H1 (cell line): ENCODE data around the gene MYO18A. TPM values are rescaled to one million over a fixed set of nuclear protein-coding genes. Genes with fewer than 3 reads are reported as not detected.

Source experiments
- CHD7 ChIP-seq: fragments of 300-600 bp; sonication (generic); IDR thresholded peaks from 2 replicates; pipeline ENCODE4 v1.7.1; 2012; ENCODE audit warnings: low read length, moderate library complexity, mild to moderate bottlenecking, inconsistent platforms; ENCODE audit not compliant: insufficient replicate concordance
- CTBP2 ChIP-seq: IDR thresholded peaks from 2 replicates; pipeline ENCODE4 v1.7.0; 2011; ENCODE audit warnings: borderline replicate concordance, mild to moderate bottlenecking, moderate library complexity, mixed read lengths, low read length; ENCODE audit not compliant: insufficient read depth, insufficient read length
- JUND ChIP-seq: IDR thresholded peaks from 2 replicates; pipeline ENCODE4 v1.6.1; 2011; ENCODE audit warnings: mild to moderate bottlenecking, improper control_type of control experiment, low read length
- KDM1A ChIP-seq: fragments of 200-600, 300-600 bp; sonication (generic); IDR thresholded peaks from 2 replicates; pipeline ENCODE4 v1.7.1; 2016; ENCODE audit warnings: mild to moderate bottlenecking, low read length, borderline replicate concordance
- NRF1 ChIP-seq: IDR thresholded peaks from 2 replicates; pipeline ENCODE4 v1.6.1; 2011; ENCODE audit warnings: mild to moderate bottlenecking, low read depth, low read length, improper control_type of control experiment
- RXRA ChIP-seq: IDR thresholded peaks from 2 replicates; pipeline ENCODE4 v1.6.1; 2011; ENCODE audit warnings: low read depth, mild to moderate bottlenecking, low read length, moderate library complexity; ENCODE audit not compliant: insufficient read depth
- SAP30 ChIP-seq: fragments of 300-600 bp; sonication (generic); IDR thresholded peaks from 2 replicates; pipeline ENCODE4 v1.7.1; 2012; ENCODE audit warnings: low read length, moderate library complexity, mild to moderate bottlenecking, inconsistent platforms; ENCODE audit not compliant: insufficient read depth, insufficient replicate concordance
- TAF7 ChIP-seq: optimal IDR thresholded peaks from 2 replicates; pipeline ENCODE3; 2011; ENCODE audit warnings: low read depth, mild to moderate bottlenecking, inconsistent platforms, low read length, moderate library complexity, borderline replicate concordance
- TCF12 ChIP-seq: IDR thresholded peaks from 2 replicates; pipeline ENCODE4 v1.6.1; 2011; ENCODE audit warnings: low read depth, mild to moderate bottlenecking, low read length
- polyA plus RNA-seq, 7 experiments: library from polyadenylated mRNA; depleted of rRNA in 3 of 7; stranded (reverse) in 5 of 7; unstranded in 2 of 7; fragments of >200 nt in 5 of 7; fragments of 200-250 nt in 2 of 7; gene quantifications; 1 replicate in 5 of 7; 2 replicates in 1 of 7; 4 replicates in 1 of 7; pipeline versions ENCODE4 v1.2.1 to v1.2.3, GENCODE V29; 2011 to 2013; ENCODE audit warnings: missing spikeins in 2 of 7, mixed read lengths in 2 of 7
- total RNA-seq: library from RNA; stranded (reverse); fragmentation: NEBNext Ultra II Directional; extraction: Animal tissue kit (Norgen Biotek cat#: 25700); gene quantifications from 2 replicates; pipeline ENCODE4 v1.2.1, GENCODE V29; 2021

MYO18A gene
- total and polyA plus RNA-seq, 2 of the 8 experiments (the other 6 are each of a cell fraction or from before 2014, with no cell fraction given) = 7.6 to 43.8 TPM

GRCh38 chr17:29038085-29038795 is 142.0 kb downstream of the MYO18A start (continued):
- TF ChIP-seq CHD7 = no peak
- no peak for TF ChIP-seq CTBP2
- TF ChIP-seq KDM1A = no peak
- TF ChIP-seq JUND = no peak
- TF ChIP-seq TCF12 = no peak
- no peak for TF ChIP-seq TAF7
- no peak for TF ChIP-seq NRF1
- no peak for TF ChIP-seq SAP30
- no peak for TF ChIP-seq RXRA
